Measurements from ENCODE around the gene ENDOV. TPM values are rescaled to one million over a fixed set of nuclear protein-coding genes. Genes with fewer than 3 reads are reported as not detected.

Gene ENDOV
- total and polyA plus RNA-seq, 2 of the 13 experiments (the other 11 are each of a cell fraction or from before 2014, with no cell fraction given) = 15.1 to 17.1 TPM

DNA sequence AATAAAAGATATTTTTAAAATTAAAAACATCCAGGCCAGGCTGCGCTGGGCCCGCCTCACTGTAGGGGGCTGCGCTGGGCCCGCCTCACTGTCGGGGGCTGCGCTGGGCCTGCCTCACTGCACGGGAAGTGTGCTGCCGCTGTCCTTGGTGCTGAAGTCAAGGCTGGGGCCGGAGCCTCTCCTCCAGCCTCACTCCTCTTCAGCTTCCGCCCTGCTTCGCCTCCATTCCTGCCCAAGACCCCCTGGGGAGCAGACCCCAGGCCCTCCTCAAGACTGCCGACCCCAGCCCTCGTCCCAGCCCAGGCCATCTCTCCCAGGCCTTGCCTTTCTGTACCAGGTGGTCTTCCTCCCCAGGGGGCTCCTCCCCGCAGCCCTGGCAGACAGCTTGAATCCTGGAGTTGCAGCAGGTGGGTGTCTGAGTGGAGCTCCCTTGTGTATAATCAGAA lies 26.2 kb downstream of the ENDOV start (continued):
- TF ChIP-seq, protein P1, sequence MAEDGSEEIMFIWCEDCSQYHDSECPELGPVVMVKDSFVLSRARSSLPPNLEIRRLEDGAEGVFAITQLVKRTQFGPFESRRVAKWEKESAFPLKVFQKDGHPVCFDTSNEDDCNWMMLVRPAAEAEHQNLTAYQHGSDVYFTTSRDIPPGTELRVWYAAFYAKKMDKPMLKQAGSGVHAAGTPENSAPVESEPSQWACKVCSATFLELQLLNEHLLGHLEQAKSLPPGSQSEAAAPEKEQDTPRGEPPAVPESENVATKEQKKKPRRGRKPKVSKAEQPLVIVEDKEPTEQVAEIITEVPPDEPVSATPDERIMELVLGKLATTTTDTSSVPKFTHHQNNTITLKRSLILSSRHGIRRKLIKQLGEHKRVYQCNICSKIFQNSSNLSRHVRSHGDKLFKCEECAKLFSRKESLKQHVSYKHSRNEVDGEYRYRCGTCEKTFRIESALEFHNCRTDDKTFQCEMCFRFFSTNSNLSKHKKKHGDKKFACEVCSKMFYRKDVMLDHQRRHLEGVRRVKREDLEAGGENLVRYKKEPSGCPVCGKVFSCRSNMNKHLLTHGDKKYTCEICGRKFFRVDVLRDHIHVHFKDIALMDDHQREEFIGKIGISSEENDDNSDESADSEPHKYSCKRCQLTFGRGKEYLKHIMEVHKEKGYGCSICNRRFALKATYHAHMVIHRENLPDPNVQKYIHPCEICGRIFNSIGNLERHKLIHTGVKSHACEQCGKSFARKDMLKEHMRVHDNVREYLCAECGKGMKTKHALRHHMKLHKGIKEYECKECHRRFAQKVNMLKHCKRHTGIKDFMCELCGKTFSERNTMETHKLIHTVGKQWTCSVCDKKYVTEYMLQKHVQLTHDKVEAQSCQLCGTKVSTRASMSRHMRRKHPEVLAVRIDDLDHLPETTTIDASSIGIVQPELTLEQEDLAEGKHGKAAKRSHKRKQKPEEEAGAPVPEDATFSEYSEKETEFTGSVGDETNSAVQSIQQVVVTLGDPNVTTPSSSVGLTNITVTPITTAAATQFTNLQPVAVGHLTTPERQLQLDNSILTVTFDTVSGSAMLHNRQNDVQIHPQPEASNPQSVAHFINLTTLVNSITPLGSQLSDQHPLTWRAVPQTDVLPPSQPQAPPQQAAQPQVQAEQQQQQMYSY (CRISPR knock-in tag; IDR thresholded peaks at IDR 0.05) = peak; percentile 56; the same call in 1 of the 2 replicates
- peak; percentile 84; the same call in 1 of the 2 replicates for TF ChIP-seq FOXC1 (CRISPR knock-in tag; IDR thresholded peaks at IDR 0.05; ENCODE audit: borderline replicate concordance)
- peak; percentile 95 for TF ChIP-seq ZSCAN12 (CRISPR knock-in tag; IDR thresholded peaks at IDR 0.05)
- TF ChIP-seq ZNF292 (CRISPR knock-in tag; IDR thresholded peaks at IDR 0.05; ENCODE audit: borderline replicate concordance, low read depth) = peak; percentile 31; the same call in 1 of the 2 replicates
- 0 out of 2 replicates have a peak, but pooled peaks have one; percentile 65 for TF ChIP-seq CBX5 (CRISPR knock-in tag; IDR thresholded peaks at IDR 0.05; ENCODE audit: borderline replicate concordance)
- TF ChIP-seq, protein P2, sequence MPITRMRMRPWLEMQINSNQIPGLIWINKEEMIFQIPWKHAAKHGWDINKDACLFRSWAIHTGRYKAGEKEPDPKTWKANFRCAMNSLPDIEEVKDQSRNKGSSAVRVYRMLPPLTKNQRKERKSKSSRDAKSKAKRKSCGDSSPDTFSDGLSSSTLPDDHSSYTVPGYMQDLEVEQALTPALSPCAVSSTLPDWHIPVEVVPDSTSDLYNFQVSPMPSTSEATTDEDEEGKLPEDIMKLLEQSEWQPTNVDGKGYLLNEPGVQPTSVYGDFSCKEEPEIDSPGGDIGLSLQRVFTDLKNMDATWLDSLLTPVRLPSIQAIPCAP (CRISPR knock-in tag; IDR thresholded peaks at IDR 0.05; ENCODE audit: low read depth) = no peak
- no peak for TF ChIP-seq CCAR2 (optimal IDR thresholded peaks at IDR 0.05; ENCODE audit: low read depth, low read length)
- peak; percentile 88 for TF ChIP-seq ZNF607 (CRISPR knock-in tag; IDR thresholded peaks at IDR 0.05; ENCODE audit: borderline replicate concordance)
- TF ChIP-seq, protein P3, sequence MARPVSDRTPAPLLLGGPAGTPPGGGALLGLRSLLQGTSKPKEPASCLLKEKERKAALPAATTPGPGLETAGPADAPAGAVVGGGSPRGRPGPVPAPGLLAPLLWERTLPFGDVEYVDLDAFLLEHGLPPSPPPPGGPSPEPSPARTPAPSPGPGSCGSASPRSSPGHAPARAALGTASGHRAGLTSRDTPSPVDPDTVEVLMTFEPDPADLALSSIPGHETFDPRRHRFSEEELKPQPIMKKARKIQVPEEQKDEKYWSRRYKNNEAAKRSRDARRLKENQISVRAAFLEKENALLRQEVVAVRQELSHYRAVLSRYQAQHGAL (CRISPR knock-in tag; IDR thresholded peaks at IDR 0.05; ENCODE audit: not compliant biosample characterization) = peak; percentile 95
- peak; percentile 73; the same call in 1 of the 2 replicates for TF ChIP-seq YEATS2 (CRISPR knock-in tag; IDR thresholded peaks at IDR 0.05; ENCODE audit: borderline replicate concordance)
- no peak for TF ChIP-seq TP53 (CRISPR knock-in tag; conservative IDR thresholded peaks at IDR 0.05)
- TF ChIP-seq, protein P4, sequence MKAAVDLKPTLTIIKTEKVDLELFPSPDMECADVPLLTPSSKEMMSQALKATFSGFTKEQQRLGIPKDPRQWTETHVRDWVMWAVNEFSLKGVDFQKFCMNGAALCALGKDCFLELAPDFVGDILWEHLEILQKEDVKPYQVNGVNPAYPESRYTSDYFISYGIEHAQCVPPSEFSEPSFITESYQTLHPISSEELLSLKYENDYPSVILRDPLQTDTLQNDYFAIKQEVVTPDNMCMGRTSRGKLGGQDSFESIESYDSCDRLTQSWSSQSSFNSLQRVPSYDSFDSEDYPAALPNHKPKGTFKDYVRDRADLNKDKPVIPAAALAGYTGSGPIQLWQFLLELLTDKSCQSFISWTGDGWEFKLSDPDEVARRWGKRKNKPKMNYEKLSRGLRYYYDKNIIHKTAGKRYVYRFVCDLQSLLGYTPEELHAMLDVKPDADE (CRISPR knock-in tag; IDR thresholded peaks at IDR 0.05) = peak; percentile 92; the same call in 1 of the 2 replicates
- TF ChIP-seq, protein P5, sequence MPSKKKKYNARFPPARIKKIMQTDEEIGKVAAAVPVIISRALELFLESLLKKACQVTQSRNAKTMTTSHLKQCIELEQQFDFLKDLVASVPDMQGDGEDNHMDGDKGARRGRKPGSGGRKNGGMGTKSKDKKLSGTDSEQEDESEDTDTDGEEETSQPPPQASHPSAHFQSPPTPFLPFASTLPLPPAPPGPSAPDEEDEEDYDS (CRISPR knock-in tag; IDR thresholded peaks at IDR 0.05) = peak; percentile 28; the same call in 1 of the 2 replicates
- TF ChIP-seq CAMTA2 (CRISPR knock-in tag; IDR thresholded peaks at IDR 0.05; ENCODE audit: borderline replicate concordance) = no peak; the same call in 1 of the 2 replicates
- no peak for TF ChIP-seq SYNCRIP (IDR thresholded peaks at IDR 0.05; ENCODE audit: insufficient read depth, low read depth, low read length)
- TF ChIP-seq ZFP36L1 (CRISPR knock-in tag; IDR thresholded peaks at IDR 0.05) = peak; percentile 81; the same call in 1 of the 2 replicates
- TF ChIP-seq KAT2B (IDR thresholded peaks at IDR 0.05; ENCODE audit: borderline replicate concordance, low read depth, low read length) = no peak
- TF ChIP-seq ZNF441 (CRISPR knock-in tag; IDR thresholded peaks at IDR 0.05; ENCODE audit: borderline replicate concordance) = peak; percentile 92
- peak; percentile 80; the same call in 1 of the 2 replicates for TF ChIP-seq HOXA9 (CRISPR knock-in tag; IDR thresholded peaks at IDR 0.05; ENCODE audit: borderline replicate concordance)
- TF ChIP-seq IKZF1 (IDR thresholded peaks at IDR 0.05) = no peak
